Esophagus mucosa (tissue), 1 donor: ENCODE measurements around the gene FCER1A. TPM values are rescaled to one million over a fixed set of nuclear protein-coding genes. Genes with fewer than 3 reads are reported as not detected.

Source experiments
- ATAC-seq: fragments of 200-7000 bp; cut with Tn5 transposase; one replicate; pipeline ENCODE4 v1.9.1; 2020
- total RNA-seq: library from RNA; stranded (reverse); gene quantifications from one replicate; pipeline ENCODE4 v1.2.4, GENCODE V29; 2023
- donor health status: DM: yes; HTN: yes; CAD: no.

The FCER1A gene
- total RNA-seq, 1 donor from 2014 or later, result 0.16 TPM

- no peak for ATAC-seq
Measured at GRCh38 chr1:159352436-159352835, 50.3 kb downstream of the FCER1A start.

Other genes starting within 250 kb of the FCER1A start
- 0.52 TPM for gene AIM2, start 225.6 kb upstream of the FCER1A start, total RNA-seq
- gene CADM3, start 130.7 kb upstream of the FCER1A start, total RNA-seq, result 0.48 TPM
- gene ACKR1, start 97.5 kb upstream of the FCER1A start, total RNA-seq, result 17.6 TPM
- gene OR10J4, start 129.9 kb downstream of the FCER1A start, total RNA-seq, result not detected
- not detected for gene OR10J1, start 137.4 kb downstream of the FCER1A start, total RNA-seq
- gene OR10J5, start 233.7 kb downstream of the FCER1A start, total RNA-seq, result not detected